LNCaP clone FGC (cell line): ENCODE data around the gene ABCG1.

Source experiments
- DNase-seq: peaks from one replicate; pipeline ENCODE4 v3.0.0-alpha.2; 2011; ENCODE audit warnings: low read depth
- H3K4me3 ChIP-seq: 2 replicates; pipeline ENCODE4 v1.5.1; 2011; ENCODE audit warnings: mild to moderate bottlenecking, low read depth, low read length, control low read depth
- TF ChIP-seq, protein P1 (sequence below): IDR thresholded peaks from 2 replicates; pipeline ENCODE4 v1.5.1; 2012; ENCODE audit warnings: mild to moderate bottlenecking; ENCODE audit not compliant: control insufficient read depth, insufficient read depth; ENCODE audit errors: extremely low read depth

ABCG1 gene

DNA sequence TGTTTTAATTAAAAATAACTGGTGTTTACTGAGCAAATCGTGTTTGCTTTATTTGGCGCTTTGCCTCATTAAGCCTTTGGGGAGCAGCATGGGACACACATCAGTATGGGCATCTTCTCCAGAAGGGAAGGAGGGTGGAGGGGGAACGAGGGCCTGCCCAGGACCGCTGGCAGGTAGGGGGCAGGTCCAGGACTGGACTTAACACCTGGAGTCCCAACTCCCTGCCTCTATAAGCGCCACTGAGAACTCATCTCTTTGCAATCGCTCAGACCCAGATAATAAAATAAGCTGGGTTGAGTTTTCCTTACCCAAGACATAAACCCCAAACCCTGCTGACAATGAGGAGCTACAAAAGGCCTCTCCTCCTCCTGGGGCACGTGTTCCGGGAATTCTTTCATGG is 15.1 kb downstream of the ABCG1 start:
- DNase-seq, result no peak
- TF ChIP-seq, protein P1, sequence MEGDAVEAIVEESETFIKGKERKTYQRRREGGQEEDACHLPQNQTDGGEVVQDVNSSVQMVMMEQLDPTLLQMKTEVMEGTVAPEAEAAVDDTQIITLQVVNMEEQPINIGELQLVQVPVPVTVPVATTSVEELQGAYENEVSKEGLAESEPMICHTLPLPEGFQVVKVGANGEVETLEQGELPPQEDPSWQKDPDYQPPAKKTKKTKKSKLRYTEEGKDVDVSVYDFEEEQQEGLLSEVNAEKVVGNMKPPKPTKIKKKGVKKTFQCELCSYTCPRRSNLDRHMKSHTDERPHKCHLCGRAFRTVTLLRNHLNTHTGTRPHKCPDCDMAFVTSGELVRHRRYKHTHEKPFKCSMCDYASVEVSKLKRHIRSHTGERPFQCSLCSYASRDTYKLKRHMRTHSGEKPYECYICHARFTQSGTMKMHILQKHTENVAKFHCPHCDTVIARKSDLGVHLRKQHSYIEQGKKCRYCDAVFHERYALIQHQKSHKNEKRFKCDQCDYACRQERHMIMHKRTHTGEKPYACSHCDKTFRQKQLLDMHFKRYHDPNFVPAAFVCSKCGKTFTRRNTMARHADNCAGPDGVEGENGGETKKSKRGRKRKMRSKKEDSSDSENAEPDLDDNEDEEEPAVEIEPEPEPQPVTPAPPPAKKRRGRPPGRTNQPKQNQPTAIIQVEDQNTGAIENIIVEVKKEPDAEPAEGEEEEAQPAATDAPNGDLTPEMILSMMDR, result no peak
- H3K4me3 ChIP-seq, result peak overlapping the region; percentile 43

DNA sequence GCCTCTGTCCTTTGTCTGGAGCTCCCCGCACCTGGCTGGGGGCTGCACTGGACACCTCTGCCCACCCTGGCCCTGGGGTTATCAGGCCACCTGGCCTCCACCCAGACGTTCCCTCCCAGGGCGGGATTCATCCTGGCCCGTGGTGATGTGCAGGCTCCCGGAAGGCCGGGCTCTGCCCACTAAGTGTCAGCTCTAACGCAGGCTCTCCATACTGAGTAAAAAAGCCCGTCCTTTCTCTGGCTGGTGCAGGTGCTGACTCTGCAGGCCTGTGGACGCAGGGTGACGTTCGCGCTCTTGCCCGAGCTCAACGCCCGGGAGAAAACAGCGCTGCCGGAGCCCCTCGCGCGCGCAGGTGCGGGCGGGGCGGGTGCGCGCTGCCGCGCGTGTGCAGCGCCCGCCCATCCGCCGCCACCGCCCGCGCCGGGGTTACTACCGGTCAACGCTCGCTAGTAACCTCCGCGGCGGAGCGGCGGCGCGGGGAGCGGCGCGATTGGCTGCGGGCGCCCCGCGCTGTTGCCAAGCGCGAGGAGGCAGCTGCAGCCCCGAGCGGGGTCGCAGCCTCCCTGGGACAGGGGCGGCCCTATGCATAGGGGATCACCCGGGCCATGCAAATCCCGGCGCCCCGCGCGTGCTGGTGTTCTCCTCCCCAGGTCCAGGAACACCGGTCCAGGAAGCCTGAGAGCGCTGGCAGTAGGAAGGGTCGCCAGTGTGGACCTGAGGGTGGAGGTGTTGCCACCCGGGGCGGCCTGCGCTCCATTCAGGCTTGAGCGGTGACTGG is 15.7 kb downstream of the ABCG1 start:
- TF ChIP-seq, protein P1, result no peak
- peak overlapping the region; percentile 43 for H3K4me3 ChIP-seq
- DNase-seq, result no peak

DNA sequence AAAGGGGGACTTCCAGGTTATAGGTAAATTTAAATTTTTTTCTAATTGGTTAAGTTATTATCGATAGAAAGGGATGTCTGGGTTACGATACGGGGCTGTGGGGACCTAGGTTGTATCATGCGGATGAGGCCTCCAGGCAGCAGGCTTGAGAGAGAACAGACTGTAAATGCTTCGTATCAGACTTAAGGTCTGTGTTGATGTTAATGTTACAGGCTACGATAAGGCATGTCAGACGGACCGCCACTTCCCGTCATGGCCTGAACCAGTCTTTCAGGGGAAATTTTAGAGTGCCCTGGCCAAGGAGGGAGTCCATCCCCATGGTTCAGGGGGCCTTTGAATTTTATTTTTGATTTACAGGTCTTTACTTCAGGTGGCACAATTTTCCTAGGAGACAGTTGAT is 16.7 kb downstream of the ABCG1 start:
- TF ChIP-seq, protein P1, result no peak
- H3K4me3 ChIP-seq, result no peak overlapping the region
- no peak for DNase-seq

DNA sequence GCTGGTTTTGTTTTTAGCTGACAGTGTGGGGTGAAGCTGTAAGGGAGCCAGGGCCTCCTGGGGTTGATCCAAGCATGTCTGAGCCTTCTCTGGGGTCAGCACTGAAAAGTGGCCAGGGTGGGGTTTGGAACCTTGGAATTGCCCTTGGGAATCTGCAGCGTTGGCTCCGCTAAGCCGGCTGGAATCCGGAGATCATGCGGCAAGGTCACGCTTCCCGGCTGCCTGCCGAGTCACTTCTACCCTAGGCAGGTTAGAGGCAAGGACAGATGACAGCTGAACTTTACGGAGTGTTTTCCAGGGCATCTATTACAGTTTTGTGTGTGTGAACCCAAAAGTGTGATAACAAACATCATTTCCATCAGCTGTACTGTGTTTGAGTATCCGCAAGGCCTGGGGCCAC is 17.1 kb downstream of the ABCG1 start:
- TF ChIP-seq, protein P1, result no peak
- no peak overlapping the region for H3K4me3 ChIP-seq
- no peak for DNase-seq

DNA sequence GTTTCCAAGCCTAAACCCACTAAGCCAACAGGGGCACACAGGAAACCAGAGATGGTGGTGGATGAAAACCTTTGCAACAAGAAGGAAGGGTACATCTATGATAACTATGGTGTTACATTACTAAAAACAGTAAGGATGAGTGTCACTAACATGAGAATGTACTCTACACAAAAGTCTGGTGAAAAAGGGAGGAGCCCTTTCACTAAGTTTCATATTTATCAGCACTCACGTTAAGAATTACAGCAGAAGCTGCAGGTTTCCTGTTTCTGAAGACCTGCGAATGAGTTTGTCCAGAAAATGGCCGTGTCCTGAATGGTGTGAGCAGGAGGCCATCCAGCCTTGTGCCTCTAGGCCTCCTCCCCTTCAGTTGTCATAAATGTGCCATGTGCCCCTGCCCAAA is 17.8 kb downstream of the ABCG1 start:
- H3K4me3 ChIP-seq, result no peak overlapping the region
- no peak for DNase-seq
- TF ChIP-seq, protein P1, result no peak

DNA sequence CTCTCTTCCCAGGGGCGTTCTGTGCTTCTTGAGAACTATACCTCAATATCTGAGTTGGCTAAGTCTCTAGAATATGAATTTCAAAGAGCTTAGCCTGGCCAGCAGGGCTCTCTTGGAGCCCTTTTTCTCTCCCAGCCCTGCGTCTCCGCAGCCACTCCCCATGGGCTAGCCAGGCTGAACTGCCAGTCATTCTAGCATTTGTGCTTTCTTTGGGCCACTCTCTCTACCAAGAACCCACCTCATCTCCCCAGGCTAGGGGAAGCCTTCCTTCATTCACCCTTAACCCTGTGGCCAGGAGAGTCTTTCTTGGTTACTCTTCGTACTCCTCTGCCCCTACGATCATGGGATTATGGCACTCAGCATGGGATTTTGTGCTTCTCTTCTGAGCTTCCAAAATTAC is 18.2 kb downstream of the ABCG1 start:
- DNase-seq, result no peak
- TF ChIP-seq, protein P1, result no peak
- H3K4me3 ChIP-seq, result no peak overlapping the region

DNA sequence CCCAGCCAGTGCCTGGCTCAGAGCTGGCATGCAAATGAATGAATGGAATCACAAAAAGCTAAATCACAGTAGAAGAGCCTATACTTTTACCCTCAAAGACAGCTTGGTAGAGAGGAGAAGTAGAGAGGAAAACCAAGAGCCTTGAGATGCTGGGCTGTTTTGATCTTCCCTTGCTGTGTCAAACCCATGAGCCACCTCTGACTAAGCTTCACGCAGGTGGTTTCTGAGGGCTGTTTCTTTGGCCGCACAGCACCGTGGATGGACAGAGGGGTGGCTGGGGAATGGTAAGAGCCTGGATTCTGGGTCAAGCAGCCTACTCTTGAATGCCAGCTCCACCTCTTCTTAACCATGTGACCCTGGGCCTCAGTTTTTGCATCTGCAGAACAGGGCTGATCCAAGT is 18.6 kb downstream of the ABCG1 start:
- H3K4me3 ChIP-seq, result no peak overlapping the region
- TF ChIP-seq, protein P1, result no peak
- DNase-seq, result no peak
